ENCODE data around the gene AIRE.
"Not testable (repeated sequence)": the region's sequence is repeated elsewhere in the genome, so short reads cannot be mapped to it uniquely, and the experiment has no call there.

Gene AIRE

GRCh38 chr21:44285138-44285992 is at the start of gene AIRE:
AIRE (plus strand) TSS chr21:44285876; CDS start chr21:44286007, 131 bp downstream.
- peak; percentile 17 for DNase-seq

GRCh38 chr21:44240353-44240752 is 45.3 kb upstream of the AIRE start:
- not testable (repeated sequence) for DNase-seq

DNA sequence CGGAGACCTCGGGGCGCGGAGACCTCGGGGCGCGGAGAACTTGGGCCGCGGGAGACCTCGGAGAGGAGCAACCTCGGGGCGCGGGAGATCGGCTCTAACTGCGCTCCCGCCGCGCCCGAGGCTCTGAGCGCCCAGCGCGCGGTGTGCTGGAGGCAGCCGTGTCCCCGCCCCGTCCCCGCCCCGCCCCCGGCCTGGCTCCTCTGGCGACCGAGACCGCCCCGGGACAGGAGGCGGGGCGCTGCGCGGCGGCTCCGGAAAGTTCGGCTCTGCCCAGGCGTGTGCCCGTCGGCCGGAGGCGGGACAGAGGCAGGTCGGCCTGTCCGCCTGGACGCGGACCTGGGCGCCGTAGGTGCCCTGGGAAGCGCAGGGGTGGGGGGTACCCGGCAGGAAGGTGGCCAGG is 44.8 kb upstream of the AIRE start, which contains the start of gene ICOSLG:
ICOSLG (minus strand) TSS at position 102 of the 400 bp plus-strand sequence. CDS start 126 bp downstream, outside the sequence.
- DNase-seq, result not testable (repeated sequence)

- DNase-seq, result not testable (repeated sequence)
Measured at GRCh38 chr21:44241281-44241680, 44.4 kb upstream of the AIRE start.

DNA sequence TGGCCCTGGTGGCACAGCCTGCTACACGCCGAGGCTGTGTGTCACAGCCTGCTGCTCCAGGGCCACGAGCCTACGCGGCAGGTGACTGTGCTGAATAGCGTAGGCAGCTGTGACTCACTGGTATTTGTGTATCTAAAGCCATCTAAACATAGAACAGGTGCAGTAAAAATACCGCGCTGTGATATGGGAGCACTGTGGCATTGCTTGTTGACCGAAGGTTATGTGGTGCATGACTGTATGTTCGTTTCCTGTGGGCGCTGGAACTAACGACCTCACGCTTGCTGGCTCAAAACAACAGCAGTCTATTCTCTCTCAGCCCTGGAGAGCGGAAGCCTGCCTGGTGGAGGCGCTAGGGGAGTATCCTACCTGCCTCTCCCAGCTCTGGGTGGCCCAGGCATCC is 41.7 kb upstream of the AIRE start:
- not testable (repeated sequence) for DNase-seq

GRCh38 chr21:44247904-44248303 is 37.8 kb upstream of the AIRE start:
- not testable (repeated sequence) for DNase-seq

- DNase-seq, result not testable (repeated sequence)
Measured at GRCh38 chr21:44249204-44250037, 36.3 kb upstream of the AIRE start.

- DNase-seq, result peak; percentile 16
Measured at GRCh38 chr21:44253832-44254710, 31.6 kb upstream of the AIRE start.

GRCh38 chr21:44255511-44255981 is 30.1 kb upstream of the AIRE start:
- DNase-seq, result no peak

DNA sequence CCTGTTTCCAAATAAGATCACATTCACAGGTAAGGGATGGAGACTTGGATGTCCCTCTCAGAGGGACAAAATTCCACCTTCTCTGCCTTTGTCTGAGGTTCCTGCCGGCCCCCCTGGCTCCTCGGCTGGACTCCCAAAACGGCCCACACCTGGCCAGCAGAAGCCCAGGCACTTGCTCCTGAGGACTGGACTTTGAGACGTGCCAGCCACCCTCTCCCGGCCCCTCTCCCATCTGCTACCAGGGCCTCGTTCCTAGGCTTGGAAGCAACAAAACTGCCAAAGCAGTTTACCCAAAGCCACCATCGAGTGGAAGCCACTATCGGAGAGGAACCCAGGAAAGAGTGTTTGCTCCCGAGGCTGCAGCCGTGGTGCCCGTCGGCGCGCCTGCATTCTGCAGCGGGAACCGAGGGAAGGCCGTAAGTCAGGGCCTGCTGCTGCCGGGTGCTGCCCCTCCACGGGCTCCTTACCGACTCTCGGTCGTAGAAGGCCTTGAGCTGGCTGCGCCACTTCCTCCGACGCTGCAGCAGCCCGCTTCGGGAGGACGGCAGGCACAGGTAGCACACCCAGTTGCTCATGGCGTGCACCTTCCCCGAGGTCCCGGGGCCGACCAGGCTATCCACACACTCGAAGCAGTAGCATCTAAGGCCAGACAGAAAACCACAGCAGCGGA is 27.5 kb upstream of the AIRE start:
- no peak for DNase-seq

DNA sequence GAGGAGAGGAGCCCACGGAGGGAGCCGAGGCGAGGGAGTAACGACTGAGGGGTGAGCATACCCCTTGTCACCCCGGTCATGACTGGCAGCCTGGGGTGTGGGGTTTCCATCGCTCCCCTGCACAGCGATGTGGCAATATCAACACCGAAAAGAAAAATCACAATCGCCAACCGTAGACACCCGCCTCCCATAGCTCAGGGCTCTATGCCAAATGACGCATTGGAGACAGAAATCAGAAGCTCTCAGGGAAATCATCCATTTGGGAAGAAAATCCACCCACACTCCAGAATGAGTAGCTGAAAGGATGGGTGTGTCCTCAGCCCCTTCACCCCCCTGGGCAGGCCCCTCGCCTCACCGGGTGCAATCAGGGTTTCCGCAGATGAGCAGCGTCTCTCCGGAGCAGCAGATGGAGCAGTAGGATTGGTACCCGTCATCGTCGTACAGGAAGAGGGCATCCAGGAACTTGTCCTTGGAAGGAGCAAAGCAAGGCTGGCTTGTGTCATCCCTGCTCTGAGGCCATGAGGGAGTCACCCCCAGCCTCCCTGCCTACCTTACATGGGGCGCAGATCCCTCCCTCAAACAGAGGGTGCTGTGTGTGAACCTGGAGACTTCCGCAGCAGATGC is 26.5 kb upstream of the AIRE start:
- DNase-seq, result no peak

GRCh38 chr21:44260066-44260465 is 25.6 kb upstream of the AIRE start:
- DNase-seq, result peak; percentile 45

DNA sequence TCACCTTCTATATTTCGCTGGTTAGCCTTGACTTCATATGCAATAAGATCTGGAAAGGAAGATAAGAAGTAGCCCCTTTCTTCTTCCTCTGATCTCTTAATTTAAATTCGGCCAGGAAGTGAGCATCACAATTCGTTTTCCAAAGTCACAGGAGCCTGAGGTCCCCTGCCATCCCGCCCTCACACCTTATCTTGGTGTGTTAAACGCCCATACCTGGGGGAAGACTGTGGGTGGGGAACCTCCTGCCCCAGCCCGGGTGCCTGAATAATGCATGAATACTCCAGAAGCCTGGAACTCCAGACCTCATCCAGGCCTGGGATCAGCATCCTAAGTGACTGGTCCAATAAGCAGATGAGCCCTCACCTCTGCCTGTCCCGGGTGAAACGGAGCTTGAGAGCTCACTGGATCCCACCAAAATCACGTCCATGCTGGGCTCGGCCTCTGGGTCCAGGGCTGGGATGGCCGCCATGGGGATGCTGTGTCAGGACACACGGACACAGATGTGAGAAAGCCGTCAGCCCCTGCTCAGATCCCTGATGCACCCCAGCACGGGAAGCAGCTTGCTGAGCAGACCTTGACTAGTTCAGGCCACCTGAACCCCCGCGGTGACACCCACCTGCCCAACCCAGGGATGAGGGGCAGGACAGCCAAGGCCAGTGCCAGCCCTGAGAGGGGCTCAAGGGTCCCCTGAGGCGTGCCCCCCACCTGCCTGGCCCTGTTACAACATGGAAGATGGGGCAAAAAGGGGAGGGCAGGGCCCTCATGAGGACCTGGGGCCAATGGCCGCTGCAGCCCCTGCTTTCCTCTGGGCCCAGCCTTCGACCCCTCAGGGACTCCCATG is 24.7 kb upstream of the AIRE start:
- DNase-seq, result no peak

GRCh38 chr21:44261675-44262295 is 23.9 kb upstream of the AIRE start, which contains the start of gene DNMT3L:
DNMT3L (minus strand) TSS chr21:44261897; CDS start chr21:44261259, 638 bp downstream.
- no peak for DNase-seq

- DNase-seq, result no peak
Measured at GRCh38 chr21:44262338-44263056, 23.2 kb upstream of the AIRE start.

DNA sequence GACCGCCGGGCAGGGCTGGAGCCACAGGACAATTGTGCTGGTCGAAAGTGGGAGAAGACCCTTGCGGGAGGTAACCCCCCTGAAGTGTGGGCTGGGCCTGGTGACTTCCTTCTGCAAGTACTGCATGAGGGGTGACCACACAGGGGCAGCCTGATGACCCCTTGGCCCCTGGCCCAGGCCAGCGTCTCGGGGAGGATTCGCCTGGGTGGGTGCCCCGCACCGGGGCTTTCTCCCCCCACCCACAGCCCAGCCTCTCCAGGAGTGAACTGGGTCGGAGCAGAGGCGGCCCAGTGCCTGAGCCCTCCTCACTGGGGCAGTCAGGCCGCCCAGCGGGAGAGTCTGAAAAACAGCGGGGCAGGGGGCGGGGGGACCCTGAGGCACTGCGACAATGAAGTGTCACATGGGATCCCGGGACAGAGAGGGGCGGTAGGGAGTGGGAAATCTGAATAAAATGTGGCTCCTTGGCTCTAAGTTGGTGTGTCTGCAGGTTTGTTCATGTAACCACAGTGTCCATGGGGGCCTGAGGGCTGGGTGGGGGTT is 22.4 kb upstream of the AIRE start:
- DNase-seq, result no peak

GRCh38 chr21:44263768-44264167 is 21.9 kb upstream of the AIRE start:
- no peak for DNase-seq

DNA sequence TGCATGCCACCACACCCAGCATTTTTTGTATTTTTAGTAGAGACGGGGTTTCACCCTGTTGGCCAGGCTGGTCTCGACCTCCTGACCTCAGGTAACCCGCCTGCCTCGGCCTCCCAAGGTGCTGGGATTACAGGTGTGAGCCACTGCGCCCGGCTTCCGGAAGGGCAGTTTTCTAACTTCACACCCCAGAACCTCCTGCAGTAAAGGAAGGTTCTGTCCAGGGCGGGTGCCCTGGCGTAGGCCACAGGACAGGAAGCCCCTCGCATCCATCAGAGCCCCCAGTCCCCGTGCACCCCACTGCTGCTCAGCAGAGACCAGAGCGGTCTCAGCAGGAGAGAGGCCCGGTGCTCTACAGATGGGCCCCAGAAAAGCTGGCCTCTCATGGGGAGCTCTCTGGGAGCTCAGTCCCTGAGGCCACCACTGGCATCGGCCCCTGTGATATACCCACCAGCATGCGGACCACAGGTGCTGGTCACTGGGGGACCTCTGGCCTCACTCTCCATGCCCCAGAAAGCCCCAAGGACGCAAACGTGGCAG is 19.9 kb upstream of the AIRE start:
- no peak for DNase-seq

Measured in inflammatory macrophage treated with lipopolysaccharide for 4 hours (primary cell).